Measurements from ENCODE around the gene IL1RL1. TPM values are rescaled to one million over a fixed set of nuclear protein-coding genes. Genes with fewer than 3 reads are reported as not detected.
A peak's percentile ranks its signal among the peaks of the same experiment; 100 is the strongest.

IL1RL1 gene
- total RNA-seq, 2 experiments from 2014 or later: 0.09 to 0.20 TPM

DNA sequence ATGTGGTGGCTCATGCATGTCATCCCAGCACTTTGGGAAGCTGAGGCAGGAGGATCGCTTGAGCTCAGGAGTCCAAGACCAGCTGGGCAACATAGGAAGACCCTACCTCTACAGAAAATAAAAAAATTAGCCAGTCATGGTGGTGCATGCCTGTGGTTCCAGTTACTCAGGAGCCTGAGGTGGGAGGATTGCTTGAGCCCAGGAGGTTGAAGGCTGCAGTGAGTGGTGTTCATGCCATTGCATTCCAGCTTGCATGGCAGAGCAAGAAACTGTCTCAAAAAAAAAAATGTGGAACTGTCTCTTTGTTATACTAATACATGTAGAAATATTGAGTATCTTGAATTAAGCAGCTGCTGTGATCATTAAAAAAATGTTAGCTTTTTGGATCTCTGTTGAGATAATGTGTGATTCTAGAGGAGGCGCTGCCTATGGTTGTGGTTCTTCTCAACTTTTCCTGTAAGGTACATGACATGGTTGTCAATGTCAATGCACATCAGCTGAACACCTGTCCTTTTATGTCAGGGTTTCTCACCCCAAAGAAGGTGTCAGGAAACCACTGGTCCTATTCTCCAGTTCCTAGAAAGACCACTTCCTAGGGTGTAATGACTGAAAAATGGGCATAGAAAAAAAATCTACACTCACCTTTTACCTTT, 34.7 kb upstream of the IL1RL1 start:
- H3K27ac Mint-ChIP-seq: no peak overlapping the region
- peaks cover 3% of the 10 kb centered on the region for H3K9me3 Mint-ChIP-seq
- DNase-seq (no peak), ATAC-seq (peak; percentile 77)
- H3K4me3 Mint-ChIP-seq: no peak overlapping the region
- H3K27me3 Mint-ChIP-seq: peaks cover 3% of the 10 kb centered on the region
- peaks cover 31% of the 10 kb centered on the region for H3K4me1 Mint-ChIP-seq (ENCODE audit: low read depth)
- no peaks in the 10 kb centered on the region for H3K36me3 Mint-ChIP-seq (ENCODE audit: low read depth)
- intact Hi-C loops (cut with micrococcal nuclease): no loop called here
- POLR2A ChIA-PET: interaction anchor here (1.3 to 2.2 kb wide), 6 partner anchors 10 to 25 kb away, joined by 3 to 8 read pairs (median 5); no protein-coding TSS in a partner anchor
- no peak for TF ChIP-seq CTCF (IDR thresholded peaks at IDR 0.05)
- CTCF ChIA-PET: interaction anchor here (0.8 to 2.3 kb wide), 8 partner anchors 9 to 256 kb away, joined by 3 to 9 read pairs (median 4); no protein-coding TSS in a partner anchor

DNA sequence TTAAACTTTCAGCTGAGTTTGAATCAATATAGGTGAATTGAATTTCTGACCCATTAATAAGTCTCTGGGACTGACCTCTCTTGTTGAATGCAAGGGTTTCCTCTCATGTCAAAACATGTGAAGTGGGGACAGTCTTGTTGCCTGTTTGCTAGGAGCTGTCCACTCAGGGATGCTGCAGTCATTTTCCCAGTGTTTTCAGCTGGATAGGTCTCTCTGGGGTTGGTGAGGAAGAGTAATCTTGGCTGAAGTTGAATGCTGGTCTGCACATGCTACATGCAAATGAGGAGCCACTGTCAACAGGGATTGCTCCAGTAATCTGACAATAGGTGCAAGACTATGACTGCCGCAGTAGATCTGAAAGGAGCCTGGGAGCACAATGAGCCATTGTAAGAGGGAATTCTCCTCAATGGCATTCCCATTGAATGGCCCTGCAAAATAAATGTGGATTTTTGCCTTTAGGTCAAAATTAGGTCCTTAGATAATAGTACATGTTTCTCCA, 34.1 kb upstream of the IL1RL1 start:
- Mint-ChIP-seq H3K9me3 (peaks cover 3% of the 10 kb centered on the region), H3K27me3 (peaks cover 4% of the 10 kb centered on the region), H3K4me1 (ENCODE audit: low read depth) (peaks cover 26% of the 10 kb centered on the region), H3K27ac (no peak overlapping the region), H3K4me3 (no peak overlapping the region), H3K36me3 (ENCODE audit: low read depth) (no peaks in the 10 kb centered on the region)
- peak; percentile 28 for ATAC-seq
- POLR2A ChIA-PET: interaction anchor here (1.3 to 2.2 kb wide), 6 partner anchors 9 to 24 kb away, joined by 3 to 8 read pairs (median 5); no protein-coding TSS in a partner anchor
- DNase-seq: no peak
- no peak for TF ChIP-seq CTCF (IDR thresholded peaks at IDR 0.05)
- CTCF ChIA-PET: interaction anchor here (0.8 to 2.3 kb wide), 6 partner anchors 16 to 166 kb away, joined by 3 to 9 read pairs (median 3); no protein-coding TSS in a partner anchor
- intact Hi-C loops (cut with micrococcal nuclease): no loop called here

GRCh38 chr2:102278720-102279390, 32.5 kb upstream of the IL1RL1 start:
- Mint-ChIP-seq H3K4me1 (ENCODE audit: low read depth) (peaks cover 26% of the 10 kb centered on the region), H3K27me3 (peaks cover 4% of the 10 kb centered on the region), H3K36me3 (ENCODE audit: low read depth) (no peaks in the 10 kb centered on the region), H3K9me3 (peaks cover 3% of the 10 kb centered on the region), H3K27ac (no peak overlapping the region), H3K4me3 (no peak overlapping the region)
- ATAC-seq (no peak), DNase-seq (no peak)
- CTCF ChIA-PET: interaction anchor here (1.4 kb wide), 1 partner anchor 25 kb away, joined by 4 read pairs; no protein-coding TSS in a partner anchor
- POLR2A ChIA-PET: no interaction called here
- TF ChIP-seq CTCF (IDR thresholded peaks at IDR 0.05): no peak
- intact Hi-C loops (cut with micrococcal nuclease): no loop called here

GRCh38 chr2:102279391-102279735, 32.0 kb upstream of the IL1RL1 start:
- DNase-seq (no peak), ATAC-seq (no peak)
- ChIA-PET CTCF (interaction anchor here (1.4 kb wide), 2 partner anchors 26 to 39 kb away, joined by 4 to 6 read pairs; no protein-coding TSS in a partner anchor), POLR2A (interaction anchor here (0.9 kb wide), 1 partner anchor 13 kb away, joined by 3 read pairs; no protein-coding TSS in a partner anchor)
- Mint-ChIP-seq H3K4me3 (no peak overlapping the region), H3K27me3 (peaks cover 4% of the 10 kb centered on the region), H3K4me1 (ENCODE audit: low read depth) (peaks cover 26% of the 10 kb centered on the region), H3K27ac (no peak overlapping the region), H3K36me3 (ENCODE audit: low read depth) (no peaks in the 10 kb centered on the region), H3K9me3 (peaks cover 3% of the 10 kb centered on the region)
- TF ChIP-seq CTCF (IDR thresholded peaks at IDR 0.05): no peak
- intact Hi-C loops (cut with micrococcal nuclease): no loop called here
